A549 (cell line): ENCODE measurements around the gene LETM1. TPM values are rescaled to one million over a fixed set of nuclear protein-coding genes. Genes with fewer than 3 reads are reported as not detected.

Source experiments
- ATAC-seq, 2 experiments: fragments of 200-7000 bp in 1 of 2; fragments of >200 bp in 1 of 2; cut with Nextera tagmentation in 1 of 2; cut with Tn5 transposase in 1 of 2; 3 replicates each; pipeline versions ENCODE4 v1.8.0 to v1.9.1; 2018 to 2020; ENCODE audit warnings: mild to moderate bottlenecking in 1 of 2, moderate library complexity in 1 of 2
- CTCF ChIA-PET: fragments of 300-600 bp; sonication (Branson Sonifier 250); formaldehyde crosslinking; extraction: SDS; loops from one replicate; lab custom pipeline; 2021; ENCODE audit warnings: antibody characterized with exemption, inconsistent platforms; lab: Yijun Ruan, JAX
- POLR2A ChIA-PET: fragments of 350-600 bp; formaldehyde crosslinking; extraction: SDS; loops from one replicate; lab custom pipeline; 2021; ENCODE audit warnings: antibody characterized with exemption, inconsistent platforms; lab: Yijun Ruan, JAX
- DNase-seq, 2 experiments: peaks; one replicate each; pipeline versions ENCODE4 v3.0.0 to v3.0.0-alpha.2; 2011 to 2016; ENCODE audit warnings: low read depth in 1 of 2, low spot score in 1 of 2
- FAIRE-seq: peaks from 2 replicates; lab custom pipeline; 2011; peaks lifted over from hg19 to GRCh38; lab: Jason Lieb, UNC
- H3K27ac ChIP-seq, 2 experiments: fragments of >200 bp; sonication (Bioruptor Twin); formaldehyde crosslinking; 3 replicates each; pipeline ENCODE4 v1.5.1; 2016 to 2017
- H3K4me1 ChIP-seq: fragments of >200 bp; sonication (Bioruptor Twin); formaldehyde crosslinking; 3 replicates; pipeline ENCODE4 v1.6.1; 2016
- H3K4me2 ChIP-seq: fragments of >200 bp; sonication (Bioruptor Twin); formaldehyde crosslinking; 3 replicates; pipeline ENCODE4 v1.6.1; 2016
- H3K4me3 ChIP-seq: fragments of >200 bp; sonication (Bioruptor Twin); formaldehyde crosslinking; 3 replicates; pipeline ENCODE4 v1.5.1; 2016
- H3K9me3 ChIP-seq: fragments of >200 bp; sonication (Bioruptor Twin); formaldehyde crosslinking; 3 replicates; pipeline ENCODE4 v1.6.1; 2016
- ATOH8 ChIP-seq: fragments of 250-450 bp; sonication (Bioruptor Pico); IDR thresholded peaks from 2 replicates; pipeline ENCODE4 v1.5.0; 2020; ENCODE audit warnings: low read depth, mild to moderate bottlenecking, moderate library complexity
- BCL3 ChIP-seq: fragments of >200 bp; sonication (Bioruptor Twin); formaldehyde crosslinking; IDR thresholded peaks from 3 replicates; pipeline ENCODE4 v1.6.1; 2016
- CHD2 ChIP-seq: fragments of 150-350 bp; IDR thresholded peaks from 2 replicates; pipeline ENCODE4 v1.6.1; 2014; ENCODE audit warnings: low read length; ENCODE audit not compliant: partially characterized antibody
- CHD4 ChIP-seq: fragments of 200-600 bp; sonication (generic); IDR thresholded peaks from 2 replicates; pipeline ENCODE4 v1.6.1; 2016; ENCODE audit warnings: antibody characterized with exemption, mild to moderate bottlenecking, borderline replicate concordance
- E2F6 ChIP-seq: IDR thresholded peaks from 2 replicates; pipeline ENCODE4 v1.6.1; 2012; ENCODE audit warnings: low read depth, borderline replicate concordance
- EP300 ChIP-seq, 2 experiments: fragments of >200 bp; sonication (Bioruptor Twin); formaldehyde crosslinking; IDR thresholded peaks; 2 replicates in 1 of 2; 3 replicates in 1 of 2; pipeline ENCODE4 v1.6.1; 2016 to 2017
- FOSB ChIP-seq: fragments of 250-450 bp; sonication (Bioruptor Pico); IDR thresholded peaks from 2 replicates; pipeline ENCODE4 v1.5.0; 2020; ENCODE audit warnings: mild to moderate bottlenecking, moderate library complexity
- FOXS1 ChIP-seq: fragments of 250-450 bp; sonication (Bioruptor Pico); IDR thresholded peaks from 2 replicates; pipeline ENCODE4 v1.5.0; 2020; ENCODE audit warnings: mild to moderate bottlenecking, moderate library complexity
- HEYL ChIP-seq: fragments of 250-450 bp; sonication (Bioruptor Pico); IDR thresholded peaks from 2 replicates; pipeline ENCODE4 v1.8.0; 2021; ENCODE audit warnings: mild to moderate bottlenecking, moderate library complexity
- HMGXB4 ChIP-seq: fragments of 250-450 bp; sonication (Bioruptor Pico); IDR thresholded peaks from 2 replicates; pipeline ENCODE4 v1.5.0; 2021; ENCODE audit warnings: mild to moderate bottlenecking, moderate library complexity, borderline replicate concordance
- HOXA7 ChIP-seq: fragments of 250-450 bp; sonication (Bioruptor Pico); IDR thresholded peaks from 2 replicates; pipeline ENCODE4 v1.5.0; 2020; ENCODE audit warnings: mild to moderate bottlenecking, moderate library complexity
- HOXB5 ChIP-seq: fragments of 250-450 bp; sonication (Bioruptor Pico); IDR thresholded peaks from 2 replicates; pipeline ENCODE4 v1.5.0; 2020; ENCODE audit warnings: mild to moderate bottlenecking, moderate library complexity
- MAZ ChIP-seq: fragments of 150-350 bp; IDR thresholded peaks from 2 replicates; pipeline ENCODE4 v1.6.1; 2014; ENCODE audit warnings: antibody characterized with exemption, low read depth, low read length, borderline replicate concordance
- MYC ChIP-seq: IDR thresholded peaks from 2 replicates; pipeline ENCODE4 v1.6.1; 2012; ENCODE audit warnings: mild to moderate bottlenecking, inconsistent platforms, low read length, improper control_type of control experiment, borderline replicate concordance
- NR3C1 ChIP-seq: fragments of >200 bp; sonication (Bioruptor Twin); formaldehyde crosslinking; IDR thresholded peaks from 3 replicates; pipeline ENCODE4 v1.6.1; 2017
- RFX5 ChIP-seq: fragments of 450-650 bp; IDR thresholded peaks from 2 replicates; pipeline ENCODE4 v1.7.1; 2014; ENCODE audit warnings: antibody characterized with exemption, mild to moderate bottlenecking, moderate library complexity
- USF2 ChIP-seq: fragments of 450-650 bp; IDR thresholded peaks from 2 replicates; pipeline ENCODE4 v1.6.1; 2014; ENCODE audit warnings: antibody characterized with exemption
- WGBS: methylation state at CpG from one replicate; pipeline ENCODE4 v1.1.6; 2017; ENCODE audit errors: missing lambda C conversion rate; 5-methylcytosine and 5-hydroxymethylcytosine counted together
- polyA plus RNA-seq, 4 experiments: library from polyadenylated mRNA; depleted of rRNA in 3 of 4; stranded (reverse); fragments of >200 nt; fragmentation: RNase III in 1 of 4; extraction: RNeasy Plus Mini Kit Qiagen cat#74134 plus additional on column Dnase treatment in 1 of 4; gene quantifications; 2 replicates in 3 of 4; 3 replicates in 1 of 4; pipeline ENCODE4 v1.2.3, GENCODE V29; 2011 to 2017

Gene LETM1
- polyA plus RNA-seq, 2 of the 4 experiments (the other 2 are of a cell fraction): 18.6 to 29.6 TPM

- no peak overlapping the region for H3K27ac ChIP-seq
- ATAC-seq (no peak), FAIRE-seq (no peak), DNase-seq (no peak)
- H3K4me1 ChIP-seq: peaks cover 8% of the 10 kb centered on the region; the same call in 2 of the 3 replicates
- no peak overlapping the region for H3K4me2 ChIP-seq
- no peak overlapping the region for H3K4me3 ChIP-seq
- POLR2A ChIA-PET: no interaction called here
- no peaks in the 10 kb centered on the region for H3K9me3 ChIP-seq
- WGBS: 96% methylated on average over 4 of the region's 6 CpGs
- CTCF ChIA-PET: interaction anchor here (0.9 to 10.1 kb wide), 7 partner anchors 12 to 94 kb away, joined by 4 to 65 read pairs (median 10); no protein-coding TSS in a partner anchor
- TF ChIP-seq HMGXB4 (CRISPR knock-in tag): no peak
- no peak for TF ChIP-seq RFX5
- no peak for TF ChIP-seq MYC
- no peak for TF ChIP-seq E2F6
- no peak for TF ChIP-seq HOXB5 (CRISPR knock-in tag)
- no peak for TF ChIP-seq USF2
These were observed 42.1 kb upstream of the LETM1 start for GRCh38 chr4:1898007-1898406.

GRCh38 chr4:1896658-1896991, 40.7 kb upstream of the LETM1 start:
- POLR2A ChIA-PET: interaction anchor here (0.5 kb wide), 1 partner anchor 22 kb away, joined by 3 read pairs; no protein-coding TSS in a partner anchor

More at GRCh38 chr4:1896658-1896991, 40.7 kb upstream of the LETM1 start:
- no peak for ATAC-seq
- Histone ChIP-seq H3K9me3 (no peaks in the 10 kb centered on the region), H3K27ac (no peak overlapping the region), H3K4me2 (no peak overlapping the region), H3K4me3 (no peak overlapping the region), H3K4me1 (peaks cover 8% of the 10 kb centered on the region; the same call in 2 of the 3 replicates)
- 82% methylated on average over 5 of the region's 6 CpGs for WGBS
- DNase-seq: no peak
- TF ChIP-seq HOXA7 (CRISPR knock-in tag) (no peak), MAZ (no peak), HOXB5 (CRISPR knock-in tag) (no peak), ATOH8 (CRISPR knock-in tag) (no peak), EP300 (IDR thresholded peaks at IDR 0.05) (no peak), BCL3 (no peak), FOXS1 (CRISPR knock-in tag) (no peak), HEYL (CRISPR knock-in tag) (no peak), E2F6 (no peak), CHD4 (no peak), USF2 (no peak), FOSB (CRISPR knock-in tag) (no peak), NR3C1 (no peak), CHD2 (no peak)
- FAIRE-seq: no peak
- CTCF ChIA-PET: no interaction called here
